Islet precursor cell (in vitro differentiated cells): ENCODE measurements around the gene CISD2.
"Not testable (repeated sequence)": the region's sequence is repeated elsewhere in the genome, so short reads cannot be mapped to it uniquely, and the experiment has no call there.

Source experiments
- DNase-seq: peaks from one replicate; pipeline ENCODE4 v3.0.0-alpha.2; 2018

CISD2 gene, protein sequence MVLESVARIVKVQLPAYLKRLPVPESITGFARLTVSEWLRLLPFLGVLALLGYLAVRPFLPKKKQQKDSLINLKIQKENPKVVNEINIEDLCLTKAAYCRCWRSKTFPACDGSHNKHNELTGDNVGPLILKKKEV

DNA sequence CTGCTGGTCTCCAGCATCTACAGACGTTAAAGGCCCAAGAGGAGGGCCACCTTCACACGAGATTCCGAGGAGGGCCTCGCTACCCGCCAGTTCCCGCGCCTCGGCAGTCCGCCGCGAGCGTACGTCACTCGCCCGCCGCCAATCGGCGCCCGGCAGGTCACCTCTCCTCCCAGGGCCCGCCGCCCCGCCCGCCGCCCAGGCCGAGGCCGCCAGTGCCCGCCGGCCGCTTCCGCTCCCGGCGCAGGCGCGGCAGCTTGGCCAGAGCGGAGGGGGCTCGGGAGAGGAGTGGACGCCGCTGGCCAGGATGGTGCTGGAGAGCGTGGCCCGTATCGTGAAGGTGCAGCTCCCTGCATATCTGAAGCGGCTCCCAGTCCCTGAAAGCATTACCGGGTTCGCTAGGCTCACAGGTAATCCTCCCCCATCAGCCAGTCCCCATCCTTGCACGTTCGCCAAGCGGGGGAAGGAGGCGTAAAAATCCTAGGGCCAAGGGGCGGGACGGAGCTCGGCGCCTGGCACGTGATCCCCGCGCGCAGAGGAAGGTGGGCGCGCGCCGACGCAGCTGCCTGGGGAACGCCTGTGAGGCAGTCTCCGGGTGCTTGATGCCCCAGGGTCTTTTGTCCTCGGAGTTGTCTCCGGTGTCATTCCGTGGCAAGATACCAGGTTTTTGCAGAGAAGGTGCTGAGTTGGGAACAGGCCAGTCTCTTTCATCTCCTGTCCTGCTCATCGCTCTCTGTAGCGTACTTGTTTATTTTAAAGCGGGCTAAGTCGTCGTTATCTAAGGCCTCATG is at the start of gene CISD2:
Gene CISD2, plus strand, starts transcription at position 212 of the 788 bp plus-strand sequence. Its CDS starts 93 bp downstream, at position 305.
- DNase-seq: peak; percentile 98

DNA sequence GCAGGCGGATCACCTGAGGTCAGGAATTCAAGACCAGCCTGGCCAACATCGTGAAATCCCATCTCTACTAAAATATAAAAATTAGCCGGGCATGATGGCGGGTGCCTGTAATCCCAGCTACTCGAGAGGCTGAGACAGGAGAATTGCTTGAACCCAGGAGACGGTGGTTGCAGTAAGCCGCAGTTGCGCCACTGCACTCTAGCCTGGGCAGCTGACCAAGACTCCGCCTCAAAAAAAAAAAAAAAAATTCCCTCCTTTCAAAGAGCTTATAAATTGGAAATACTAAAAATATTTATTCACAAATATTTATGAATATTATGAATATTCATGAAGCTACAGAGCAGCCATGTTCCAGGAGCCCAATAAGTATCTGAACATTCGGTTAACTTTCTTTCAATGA is 49.7 kb upstream of the CISD2 start:
- not testable (repeated sequence) for DNase-seq

DNA sequence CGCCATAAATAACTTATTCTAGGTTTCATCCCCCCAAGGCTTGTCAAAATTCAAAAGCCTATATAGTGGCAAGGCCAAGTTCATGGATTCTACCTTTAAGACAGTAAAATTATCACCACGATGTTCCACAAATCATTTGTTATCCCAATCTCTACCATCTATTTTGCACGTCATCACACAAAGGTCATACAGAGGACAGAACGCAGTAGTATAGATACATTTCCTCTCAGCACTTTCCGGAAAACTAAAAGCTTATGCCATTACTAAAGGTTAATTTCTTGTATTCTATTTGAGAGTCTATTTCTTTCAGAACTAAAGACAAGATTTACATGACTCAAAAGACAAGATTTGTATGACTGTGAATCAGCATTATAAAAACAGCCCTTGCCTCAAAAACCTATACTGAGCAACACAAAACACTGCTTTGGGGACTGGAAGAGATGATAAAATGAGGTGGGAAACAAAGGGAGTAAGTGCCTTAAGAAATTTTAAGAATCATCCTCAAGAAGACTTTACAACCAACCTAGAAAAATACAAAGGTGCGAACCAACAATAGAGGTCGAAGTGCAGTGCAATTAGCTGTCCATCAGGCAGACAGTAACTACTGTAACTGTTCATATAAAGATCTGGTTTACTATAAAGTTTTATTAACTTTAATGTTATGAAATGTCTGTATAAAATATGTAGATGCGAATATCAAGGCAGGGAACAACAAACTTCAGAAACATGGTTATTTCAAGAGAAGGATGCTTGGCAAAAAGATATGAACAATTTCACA is 49.0 kb upstream of the CISD2 start:
- no peak for DNase-seq

DNA sequence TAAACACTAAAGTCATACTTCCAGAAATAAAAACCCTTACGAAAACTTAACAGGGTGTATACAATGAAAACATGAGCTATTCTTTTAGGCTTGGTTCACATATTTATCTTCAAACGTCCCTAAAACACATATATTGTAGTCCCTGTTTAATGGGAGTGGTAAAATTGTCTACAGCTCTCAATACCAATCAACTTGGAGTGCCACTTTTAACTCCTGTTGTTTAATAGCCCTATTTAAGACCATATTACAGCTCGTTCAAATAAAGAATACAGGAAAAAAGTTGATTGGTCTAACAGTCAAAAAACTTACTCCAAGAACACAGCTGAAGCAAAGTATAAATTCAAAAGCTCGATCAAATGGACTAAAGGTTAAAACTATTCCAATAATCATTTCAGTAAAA is 45.3 kb upstream of the CISD2 start:
- no peak for DNase-seq

DNA sequence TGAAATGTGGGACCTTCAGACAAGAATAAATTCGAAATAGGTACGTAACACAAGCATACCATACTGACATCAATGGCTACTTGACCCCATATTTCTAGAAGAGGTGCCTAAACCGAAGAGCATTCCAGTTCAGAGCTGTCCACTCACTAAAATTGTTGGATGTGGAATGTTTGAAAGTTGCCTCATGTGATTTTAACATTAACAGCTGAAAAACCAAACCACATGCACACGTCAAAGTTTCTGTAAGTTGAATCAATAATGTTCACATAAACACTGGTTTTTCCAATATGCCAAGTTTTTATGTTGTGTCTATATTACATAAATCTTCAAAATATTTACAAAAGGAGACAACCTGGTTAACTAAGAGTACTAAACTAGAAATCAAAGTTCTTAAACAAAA is 44.9 kb upstream of the CISD2 start:
- DNase-seq: no peak

DNA sequence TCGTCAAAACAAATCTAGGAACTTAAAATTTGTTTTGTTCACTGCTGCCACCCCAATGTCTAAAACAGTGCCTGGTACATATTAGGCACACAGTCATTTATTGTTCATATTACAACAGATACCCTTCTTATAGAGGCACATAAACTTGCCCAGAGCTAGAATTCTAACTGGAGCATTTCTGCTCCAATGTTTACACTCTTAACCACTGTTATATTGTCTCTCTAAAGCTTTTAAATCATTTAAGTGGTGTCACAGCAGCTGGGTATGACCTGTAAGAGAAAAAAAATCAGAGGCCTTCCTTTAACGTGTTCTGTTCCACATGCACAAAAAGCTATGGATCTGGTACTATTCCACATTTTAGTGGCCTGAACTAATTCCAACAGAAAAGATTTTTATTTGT is 44.4 kb upstream of the CISD2 start:
- no peak for DNase-seq

DNA sequence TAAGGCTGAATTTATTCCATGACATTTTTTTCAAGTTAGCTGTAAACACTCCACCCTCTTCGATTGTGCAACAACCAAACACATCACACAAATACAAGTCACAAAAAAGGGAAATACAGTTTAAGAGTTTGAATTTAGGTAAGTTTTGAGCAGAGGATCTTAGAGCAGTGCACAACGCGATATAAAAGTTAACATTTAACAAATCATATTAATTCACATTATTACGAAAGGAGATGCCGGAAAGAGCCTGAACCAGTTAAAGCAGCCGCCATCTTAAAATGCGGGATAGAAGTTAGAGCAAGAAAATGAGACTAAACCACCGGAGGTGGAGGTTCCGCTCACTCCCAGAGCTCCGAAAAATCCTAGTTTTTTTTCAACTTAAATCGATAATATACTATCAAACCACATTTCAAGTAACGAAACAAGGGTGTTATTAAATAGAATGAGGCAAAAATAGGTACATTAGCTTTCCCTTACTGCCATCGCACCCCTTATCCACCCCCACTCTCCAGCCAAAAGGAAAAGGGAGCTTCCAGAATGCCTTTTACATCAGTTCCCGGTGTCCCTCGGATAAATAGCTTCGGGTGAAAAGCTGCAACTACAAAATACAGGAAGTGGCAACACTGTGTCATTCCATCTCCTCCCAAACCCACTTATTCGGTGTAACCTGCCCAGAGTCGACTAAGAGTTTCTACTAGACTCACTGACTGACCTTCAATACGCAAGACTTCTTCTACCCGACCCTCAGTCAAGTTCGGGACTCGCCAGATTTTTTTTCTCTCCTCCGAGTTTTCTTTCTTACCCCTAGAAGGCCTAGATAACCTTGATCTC is 43.3 kb upstream of the CISD2 start:
- DNase-seq: peak; percentile 60

DNA sequence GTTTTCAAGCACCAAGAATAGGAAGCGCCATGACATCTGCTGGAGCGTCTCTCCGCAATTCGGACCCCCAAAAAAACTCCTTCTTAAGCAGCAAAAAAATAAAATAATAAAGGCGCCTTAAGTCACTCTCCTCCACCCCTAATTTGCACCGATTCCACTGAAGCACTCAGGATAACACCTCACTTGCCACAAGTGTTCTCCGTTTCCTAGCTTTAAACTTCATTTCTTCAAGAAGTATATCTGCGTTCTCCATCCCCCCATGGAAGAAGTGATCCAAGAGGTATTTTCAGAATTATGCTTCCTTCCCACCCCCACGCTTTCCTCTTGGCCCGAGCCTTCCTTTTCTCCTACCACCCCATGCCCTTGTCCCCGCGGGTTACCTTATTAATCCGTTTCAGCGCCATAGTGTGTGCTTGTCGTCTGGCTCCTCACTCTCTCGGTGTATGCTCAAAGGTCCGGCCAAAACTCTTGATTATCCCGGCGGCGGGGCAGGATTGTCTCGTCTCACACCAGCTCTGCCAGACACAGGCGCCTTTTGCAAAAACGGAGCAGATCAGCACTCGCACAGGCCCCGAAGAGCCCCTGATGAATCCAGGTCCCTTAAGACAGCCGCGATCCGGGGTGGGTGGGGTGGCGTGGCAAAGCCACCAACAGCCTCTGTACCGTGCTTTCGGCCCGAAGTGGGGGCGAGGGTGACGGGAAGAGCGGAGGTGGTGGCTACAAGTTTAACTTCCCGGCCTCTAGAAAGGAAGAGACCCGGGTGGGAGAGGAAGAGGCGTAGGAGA is 42.5 kb upstream of the CISD2 start:
- DNase-seq: no peak

DNA sequence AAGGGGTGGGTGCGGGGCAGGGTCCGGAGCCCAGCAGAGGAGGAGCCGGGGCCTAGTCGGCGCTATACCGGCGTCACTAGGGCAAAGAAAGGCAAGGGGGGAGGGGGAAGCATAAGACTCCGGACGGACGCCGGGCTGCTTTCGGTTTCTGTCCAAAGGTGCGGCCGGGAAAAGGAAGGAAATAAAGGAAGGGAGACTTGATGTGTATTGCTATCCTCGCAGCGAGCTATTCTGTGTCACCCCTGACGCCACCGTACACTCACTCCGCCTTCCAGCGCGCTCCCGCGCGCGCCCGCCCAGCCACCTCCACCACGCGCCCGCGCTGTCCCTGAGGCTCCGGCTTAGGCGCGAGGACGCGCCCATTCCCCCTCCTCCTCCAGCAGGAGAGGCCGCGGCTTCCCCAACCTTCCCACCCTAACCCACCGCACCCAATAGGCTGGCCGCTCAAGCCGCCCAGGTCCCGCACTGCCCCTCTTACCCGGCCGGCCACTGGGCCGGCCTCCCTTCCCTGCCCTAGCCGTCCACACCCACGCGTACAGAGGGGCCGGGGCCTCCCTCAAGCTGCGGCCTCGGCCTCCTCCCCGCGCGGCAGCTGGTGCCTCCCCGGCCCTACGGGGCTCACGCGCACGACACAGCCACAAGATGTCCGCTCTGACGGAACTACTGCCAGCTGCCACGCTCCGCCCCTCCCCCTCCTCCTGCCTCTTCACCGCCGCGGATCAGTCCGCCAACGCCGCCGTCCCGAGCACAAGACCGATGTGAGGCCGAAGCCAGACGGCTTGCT is 41.7 kb upstream of the CISD2 start, which contains the start of gene UBE2D3:
Gene UBE2D3, minus strand, starts transcription at position 662 of the 784 bp plus-strand sequence. CDS start 1,043 bp downstream, outside the sequence.
- peak; percentile 97 for DNase-seq

DNA sequence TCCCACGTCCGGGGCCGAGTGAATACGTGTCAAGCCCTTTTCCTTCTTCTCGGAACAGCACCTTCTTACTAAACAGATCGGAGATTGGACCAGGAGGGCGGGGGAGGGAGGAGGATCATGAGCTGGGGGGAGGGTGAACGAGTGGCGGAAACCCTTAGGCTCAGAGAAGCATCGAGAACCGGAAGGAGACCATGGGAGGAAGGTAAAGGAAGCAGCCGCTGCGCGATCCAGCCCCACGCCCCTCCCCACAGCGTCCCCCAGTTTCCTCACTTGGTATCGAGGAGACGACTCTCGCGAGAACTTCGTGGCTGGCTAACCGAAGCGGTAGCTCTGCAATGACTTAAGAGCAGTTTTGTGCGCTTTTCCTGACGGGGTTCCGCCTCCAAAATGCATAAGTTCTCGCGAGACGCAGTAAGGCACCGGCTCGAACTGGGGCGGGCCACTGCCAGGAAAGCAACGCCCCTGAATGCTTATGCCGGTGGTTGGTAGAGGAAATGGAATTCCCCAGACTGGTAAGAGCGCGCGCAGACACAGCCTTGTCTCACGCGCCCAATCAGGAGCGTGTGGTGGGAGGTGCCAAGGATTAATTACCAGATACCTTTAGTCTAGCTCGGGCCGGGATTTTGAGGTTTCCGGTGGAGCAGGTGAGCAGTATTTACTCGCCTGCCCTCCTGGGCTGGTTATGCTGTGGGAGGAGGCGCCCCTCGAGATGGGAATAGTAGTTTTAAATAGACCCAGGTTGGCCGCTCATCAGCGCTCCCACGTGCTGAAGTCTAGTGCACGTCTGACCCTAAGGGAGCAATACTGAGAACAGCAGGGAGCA is 40.9 kb upstream of the CISD2 start:
- DNase-seq: peak; percentile 100

DNA sequence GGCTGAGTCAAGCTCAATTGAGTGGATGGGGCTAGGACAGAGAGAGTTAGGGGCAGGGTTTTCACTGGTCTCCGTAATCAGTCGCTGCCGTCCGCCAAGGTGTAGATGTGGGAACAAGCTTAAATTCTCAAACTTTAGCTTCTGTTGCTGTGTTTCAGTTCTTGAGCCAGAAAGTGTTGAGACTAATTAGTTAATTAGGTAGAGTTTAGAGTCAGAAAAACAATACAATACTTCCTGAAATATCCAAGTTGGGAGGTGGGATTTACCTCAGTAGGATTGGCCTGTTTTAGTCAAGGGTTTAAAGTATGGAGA is 40.3 kb upstream of the CISD2 start:
- DNase-seq: no peak

DNA sequence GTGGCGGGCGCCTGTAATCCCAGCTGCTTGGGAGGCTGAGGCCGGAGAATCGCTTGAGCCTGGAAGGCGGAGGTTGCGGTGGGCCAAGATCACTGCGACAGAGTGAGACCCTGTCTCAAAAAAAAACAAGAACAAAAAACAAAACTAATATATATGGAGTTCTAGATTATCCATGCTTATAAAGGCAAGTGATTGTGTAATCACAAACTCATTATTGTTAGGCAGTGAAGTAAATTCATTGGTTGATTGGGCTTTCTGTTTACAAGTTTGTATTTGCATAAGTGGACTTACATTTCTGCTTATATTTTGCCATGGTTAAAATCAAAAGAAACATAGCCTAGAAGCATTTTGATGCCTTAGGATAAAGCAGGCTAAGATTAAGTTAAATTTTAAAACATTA is 39.0 kb upstream of the CISD2 start:
- DNase-seq: no peak

DNA sequence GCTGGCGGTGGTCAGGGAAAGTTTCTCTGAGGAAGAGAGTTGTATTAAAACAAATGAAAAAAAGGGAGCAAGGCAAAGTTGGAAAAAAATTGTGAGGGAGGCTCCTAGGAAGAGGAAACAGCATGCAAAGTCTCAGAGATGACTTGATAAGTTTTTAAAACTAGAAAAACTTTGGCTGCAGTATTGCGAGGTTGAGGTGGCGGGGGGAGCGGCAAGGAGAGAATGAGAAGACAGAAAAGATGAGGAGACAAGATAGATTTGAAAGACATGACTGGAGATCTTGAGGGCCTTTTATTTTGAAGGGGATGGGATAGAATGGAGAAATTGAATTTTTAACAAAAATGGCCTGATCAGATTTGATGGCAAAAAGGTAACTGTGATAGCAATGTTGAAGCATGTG is 36.7 kb upstream of the CISD2 start:
- DNase-seq: no peak

DNA sequence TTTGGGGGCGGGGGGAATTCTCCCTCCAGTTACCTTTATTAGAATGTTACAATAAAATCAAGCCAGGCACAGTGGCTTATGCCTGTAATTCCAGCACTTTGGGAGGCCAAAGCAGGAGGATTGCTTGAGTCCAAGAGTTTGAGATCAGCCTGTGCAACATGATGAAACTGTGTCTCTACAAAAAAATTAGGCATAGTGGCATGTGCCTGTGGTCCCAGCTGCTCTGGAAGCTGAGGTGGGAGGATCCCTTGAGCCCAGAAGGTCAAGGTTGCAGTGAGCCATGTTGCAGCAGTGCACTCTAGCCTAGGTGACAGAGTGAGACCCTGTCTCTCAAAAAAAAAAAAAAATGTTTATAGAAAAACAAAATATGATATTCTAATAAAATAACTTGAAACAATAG is 36.1 kb upstream of the CISD2 start:
- no peak for DNase-seq

DNA sequence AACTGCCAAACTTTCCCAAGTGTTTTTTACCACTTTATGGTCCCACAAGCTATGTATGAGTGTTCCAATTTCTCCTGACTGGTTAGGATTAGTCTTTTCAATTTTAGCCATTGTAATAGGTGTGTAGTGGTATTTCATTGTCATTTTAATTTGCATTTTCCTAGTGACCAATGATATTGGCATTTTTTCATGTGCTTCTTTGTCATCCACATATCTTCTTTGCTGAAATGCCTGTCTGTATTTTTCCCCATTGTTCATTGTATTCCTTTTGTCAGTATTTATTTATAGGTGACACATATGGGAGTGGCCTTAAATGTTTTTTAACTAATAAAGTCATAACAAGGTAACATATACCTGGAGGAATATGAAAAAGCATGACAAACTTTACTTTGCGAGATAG is 32.2 kb upstream of the CISD2 start:
- no peak for DNase-seq

DNA sequence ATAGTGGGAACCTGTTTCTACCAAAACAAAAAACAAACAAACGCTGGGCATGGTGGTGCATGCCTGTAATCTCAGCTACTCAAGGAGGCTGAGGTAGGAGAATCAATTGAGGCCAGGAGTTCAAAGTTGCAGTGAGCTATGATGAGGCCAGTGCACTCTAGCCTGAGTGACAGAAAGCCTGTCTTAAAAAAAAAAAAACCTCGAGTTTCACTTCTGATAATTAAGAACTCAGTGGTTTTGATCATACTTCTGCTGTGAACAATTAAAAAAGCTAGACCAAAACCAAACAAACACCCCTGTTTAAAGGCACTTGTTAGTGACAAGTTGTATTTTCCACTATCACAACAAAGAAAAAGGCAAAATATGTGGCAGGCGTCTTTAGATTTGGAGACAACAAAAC is 26.4 kb upstream of the CISD2 start:
- DNase-seq: no peak

DNA sequence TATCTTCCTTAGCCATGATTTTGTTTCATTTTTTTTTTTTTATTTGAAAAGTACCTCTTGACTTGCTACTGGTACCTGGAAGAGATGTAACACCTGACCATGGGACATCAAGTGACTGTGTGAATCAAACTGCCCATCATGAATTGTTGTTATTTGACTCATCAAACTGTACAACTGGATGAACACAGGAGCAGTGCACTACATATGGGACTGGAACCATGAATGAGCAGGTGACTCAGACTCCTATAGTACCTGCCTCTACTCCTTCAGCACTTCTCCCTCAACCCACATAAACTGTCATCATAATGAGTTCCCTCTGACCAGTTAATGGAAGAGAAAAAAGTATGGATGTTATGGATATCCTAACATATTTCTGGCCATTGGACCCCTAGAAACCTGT is 25.5 kb upstream of the CISD2 start:
- no peak for DNase-seq

DNA sequence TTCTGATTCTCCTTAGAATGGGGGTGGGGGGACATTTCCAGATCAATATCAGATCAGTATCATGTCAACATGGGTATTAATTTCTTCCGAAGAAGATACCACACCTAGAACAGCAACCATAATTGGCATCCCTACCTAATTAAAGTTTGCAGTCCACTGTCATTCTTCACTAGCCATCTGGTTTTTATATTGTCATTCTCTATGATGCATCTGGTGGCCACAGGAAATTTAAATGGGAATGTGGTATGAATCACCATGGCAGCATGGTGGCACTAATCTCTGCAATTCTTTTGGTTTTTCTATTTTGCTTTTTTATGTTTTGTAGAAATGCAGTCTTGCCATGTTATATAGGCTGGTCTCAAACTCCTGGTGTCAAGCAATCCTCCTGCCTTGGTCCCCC is 24.9 kb upstream of the CISD2 start:
- DNase-seq: no peak

DNA sequence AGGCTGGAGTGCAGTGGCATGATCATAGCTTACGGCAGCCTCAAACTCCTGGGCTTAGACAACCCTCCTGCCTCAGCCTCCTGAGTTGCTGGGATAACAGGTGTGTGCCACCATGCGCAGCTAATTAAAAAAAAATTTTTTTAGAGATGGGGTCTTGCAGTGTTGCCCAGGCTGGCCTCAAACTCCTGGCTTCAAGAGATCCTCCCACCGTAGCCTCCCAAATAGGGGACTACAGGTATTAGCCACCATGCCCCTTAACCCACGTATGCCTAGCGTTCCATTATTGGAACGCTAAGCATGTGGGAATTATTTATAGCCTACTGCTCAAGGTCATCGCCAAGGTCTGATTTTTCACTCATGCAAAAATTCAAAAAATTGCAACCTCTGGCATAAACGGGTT is 21.1 kb upstream of the CISD2 start:
- no peak for DNase-seq

DNA sequence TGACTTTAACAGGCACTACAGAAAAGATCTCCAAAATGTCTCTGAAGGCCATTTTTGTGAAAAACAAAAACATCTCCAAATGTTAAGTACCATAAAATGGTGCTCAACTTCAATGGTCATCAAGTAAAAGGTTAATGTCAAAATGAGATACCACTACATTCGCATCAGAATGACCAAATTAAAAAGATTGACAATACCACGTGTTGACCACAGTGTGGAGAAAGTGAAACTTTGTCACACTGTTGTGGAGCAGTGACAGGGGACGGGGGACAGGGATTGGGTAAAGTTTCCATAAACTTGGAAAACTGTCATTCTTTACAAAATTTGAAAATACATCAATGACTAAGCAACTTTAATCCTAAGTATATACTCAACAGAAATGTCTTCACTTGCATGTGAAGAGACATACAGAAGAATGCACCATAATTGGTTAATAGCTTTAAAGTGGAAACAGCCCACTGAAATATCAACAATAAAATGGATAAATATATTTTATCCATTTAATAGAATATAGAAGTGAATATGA is 19.1 kb upstream of the CISD2 start:
- DNase-seq: no peak
